BLaER1 (cell line): ENCODE results near the gene SPANXN2.
"Not testable (repeated sequence)": the region's sequence is repeated elsewhere in the genome, so short reads cannot be mapped to it uniquely, and the experiment has no call there.

Source experiments
- H3K27ac ChIP-seq: shearing (Covaris generic); formaldehyde crosslinking; 2 replicates; pipeline ENCODE4 v1.8.1; 2022
- H3K27me3 ChIP-seq: shearing (Covaris generic); formaldehyde crosslinking; 2 replicates; pipeline ENCODE4 v1.8.1; 2022
- H3K36me3 ChIP-seq: shearing (Covaris generic); formaldehyde crosslinking; 2 replicates; pipeline ENCODE4 v1.8.1; 2022
- H3K4me1 ChIP-seq: shearing (Covaris generic); formaldehyde crosslinking; 2 replicates; pipeline ENCODE4 v1.8.1; 2022
- H3K4me2 ChIP-seq: shearing (Covaris generic); formaldehyde crosslinking; 2 replicates; pipeline ENCODE4 v1.8.1; 2022
- H3K4me3 ChIP-seq: shearing (Covaris generic); formaldehyde crosslinking; 2 replicates; pipeline ENCODE4 v1.8.1; 2022
- H3K9ac ChIP-seq: shearing (Covaris generic); formaldehyde crosslinking; 2 replicates; pipeline ENCODE4 v1.8.1; 2022
- H3K9me3 ChIP-seq: shearing (Covaris generic); formaldehyde crosslinking; 2 replicates; pipeline ENCODE4 v1.8.1; 2022
- H4K20me1 ChIP-seq: shearing (Covaris generic); formaldehyde crosslinking; 2 replicates; pipeline ENCODE4 v1.8.1; 2022
- Cebpa-rat ChIP-seq: shearing (Covaris generic); IDR thresholded peaks from 2 replicates; pipeline ENCODE4 v1.8.1; 2022

Gene SPANXN2, protein sequence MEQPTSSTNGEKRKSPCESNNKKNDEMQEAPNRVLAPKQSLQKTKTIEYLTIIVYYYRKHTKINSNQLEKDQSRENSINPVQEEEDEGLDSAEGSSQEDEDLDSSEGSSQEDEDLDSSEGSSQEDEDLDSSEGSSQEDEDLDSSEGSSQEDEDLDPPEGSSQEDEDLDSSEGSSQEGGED

DNA sequence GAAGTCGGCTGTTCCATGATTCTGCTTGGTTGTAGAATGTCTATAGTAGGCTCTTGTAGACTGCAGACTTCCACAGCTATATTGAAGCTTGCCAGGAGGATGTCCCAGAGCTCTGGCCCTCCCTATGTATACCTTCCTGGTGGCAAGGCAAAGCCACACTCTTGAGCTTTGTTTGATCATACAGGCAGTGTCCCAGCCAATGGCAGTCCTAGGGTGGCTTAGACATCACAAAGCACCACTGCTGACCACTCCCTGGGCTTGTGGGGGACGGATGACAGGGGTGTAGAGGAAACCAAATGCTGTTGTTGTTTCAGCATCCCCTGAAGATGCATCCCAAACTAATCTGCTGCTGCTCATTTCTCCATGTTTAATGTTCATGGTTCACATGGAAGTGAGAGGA, at the start of gene SPANXN2:
Gene SPANXN2, minus strand, starts transcription at position 101 of the 400 bp plus-strand sequence. Its CDS starts 84 bp downstream, at position 17.
- not testable (repeated sequence) for H3K4me3 ChIP-seq, H3K4me2 ChIP-seq, H3K36me3 ChIP-seq, H3K27ac ChIP-seq, H4K20me1 ChIP-seq, H3K9ac ChIP-seq, H3K9me3 ChIP-seq, H3K4me1 ChIP-seq
- H3K27me3 ChIP-seq = peaks cover 67% of the 10 kb centered on the region

DNA sequence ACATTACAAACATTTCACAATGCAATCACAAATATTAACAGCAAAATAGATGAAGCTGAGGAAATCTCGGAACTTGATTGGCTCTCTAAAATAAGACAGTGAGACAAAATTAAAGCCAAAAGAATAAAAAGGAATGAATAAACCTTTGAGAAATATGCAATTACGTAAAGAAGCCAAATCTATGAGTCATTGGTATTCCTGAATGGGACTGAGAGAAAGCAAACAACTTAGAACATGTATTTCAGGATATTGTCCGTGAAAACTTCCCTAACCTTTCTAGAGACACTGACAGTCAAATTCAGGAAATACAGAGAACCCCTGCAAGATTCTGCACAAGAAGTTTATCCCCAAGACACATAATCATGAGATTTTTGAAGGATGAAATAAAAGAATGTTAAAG, 48.4 kb upstream of the SPANXN2 start:
- TF ChIP-seq Cebpa-rat = no peak
- H3K27ac ChIP-seq = no peak overlapping the region
- no peak overlapping the region for H3K4me3 ChIP-seq
- H3K36me3 ChIP-seq = no peaks in the 10 kb centered on the region
- no peak overlapping the region for H3K4me2 ChIP-seq
- peaks cover 40% of the 10 kb centered on the region for H3K27me3 ChIP-seq
- no peaks in the 10 kb centered on the region for H4K20me1 ChIP-seq
- H3K9ac ChIP-seq = no peak overlapping the region
- 0 out of 2 replicates have a peak, but pooled peaks cover 8% of the 10 kb centered on the region for H3K9me3 ChIP-seq
- H3K4me1 ChIP-seq = no peaks in the 10 kb centered on the region

DNA sequence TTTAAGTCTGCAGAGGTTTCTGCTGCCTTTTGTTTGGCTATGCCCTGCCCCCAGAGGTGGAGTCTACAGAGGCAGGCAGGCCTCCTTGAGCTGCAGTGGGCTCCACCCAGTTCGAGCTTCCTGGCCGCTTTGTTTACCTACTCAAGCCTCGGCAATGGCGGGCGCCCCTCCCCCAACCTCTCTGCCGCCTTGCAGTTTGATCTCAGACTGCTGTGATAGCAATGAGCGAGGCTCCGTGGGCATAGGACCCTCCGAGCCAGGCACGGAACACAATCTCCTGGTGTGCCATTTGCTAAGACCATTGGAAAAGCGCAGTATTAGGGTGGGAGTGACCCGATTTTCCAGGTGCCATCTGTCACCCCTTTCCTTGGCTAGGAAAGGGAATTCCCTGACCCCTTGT, 47.2 kb upstream of the SPANXN2 start:
- not testable (repeated sequence) for H3K4me1 ChIP-seq, H4K20me1 ChIP-seq, H3K4me3 ChIP-seq, H3K9me3 ChIP-seq, H3K36me3 ChIP-seq, H3K27ac ChIP-seq, H3K4me2 ChIP-seq, H3K9ac ChIP-seq
- peaks cover 30% of the 10 kb centered on the region for H3K27me3 ChIP-seq

DNA sequence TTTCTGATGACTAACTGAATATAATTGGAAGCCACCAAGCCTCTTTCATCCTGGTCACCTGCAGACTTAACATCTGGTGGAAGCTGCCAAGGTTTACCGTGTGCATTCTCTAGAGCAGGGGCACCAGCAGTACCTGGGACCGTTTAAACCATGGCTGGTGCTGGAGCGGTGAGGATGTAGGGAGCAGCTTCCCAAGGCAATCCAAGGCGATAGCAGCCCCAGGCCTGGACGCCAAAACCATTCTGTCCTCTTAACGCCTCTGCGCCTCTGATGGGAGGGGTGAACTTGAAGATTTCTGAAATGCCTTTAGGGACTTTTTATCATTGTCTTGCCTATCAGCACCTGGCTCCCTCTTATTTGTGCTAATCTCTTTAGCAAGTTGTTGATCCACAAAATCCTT, 37.3 kb upstream of the SPANXN2 start:
- TF ChIP-seq Cebpa-rat = no peak
- no peak overlapping the region for H3K4me2 ChIP-seq
- H4K20me1 ChIP-seq = no peaks in the 10 kb centered on the region
- H3K27me3 ChIP-seq = peaks cover 44% of the 10 kb centered on the region
- no peaks in the 10 kb centered on the region for H3K4me1 ChIP-seq
- no peak overlapping the region for H3K9ac ChIP-seq
- peaks cover 5% of the 10 kb centered on the region; the same call in 1 of the 2 replicates for H3K9me3 ChIP-seq
- no peak overlapping the region for H3K27ac ChIP-seq
- no peak overlapping the region for H3K4me3 ChIP-seq
- H3K36me3 ChIP-seq = no peaks in the 10 kb centered on the region

DNA sequence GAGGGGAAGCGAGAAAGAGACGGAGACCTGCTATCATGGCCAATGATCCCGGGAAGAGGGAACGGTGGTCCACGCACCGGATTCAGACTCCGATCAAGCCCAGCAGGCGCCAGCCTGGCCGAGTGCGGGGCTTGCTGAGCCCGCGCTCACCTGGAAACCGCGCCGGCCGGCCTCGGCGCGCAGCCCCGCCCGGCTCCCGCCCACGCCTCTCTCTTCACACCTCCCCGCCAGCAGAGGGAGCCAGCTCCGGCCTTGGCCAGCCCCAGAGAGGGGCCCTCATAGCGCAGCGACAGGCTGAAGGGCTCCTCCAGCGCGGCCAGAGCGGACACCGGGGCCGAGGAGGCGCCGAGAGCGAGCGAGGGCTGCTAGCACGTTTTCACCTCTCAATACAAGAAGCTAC, 36.8 kb upstream of the SPANXN2 start:
- no peak for TF ChIP-seq Cebpa-rat
- H3K4me3 ChIP-seq = no peak overlapping the region

GRCh38 chrX:143754183-143754582, 33.6 kb upstream of the SPANXN2 start:
- Histone ChIP-seq H3K27me3 (peaks cover 41% of the 10 kb centered on the region), H4K20me1 (no peaks in the 10 kb centered on the region), H3K4me2 (no peak overlapping the region), H3K9ac (no peak overlapping the region), H3K9me3 (peaks cover 5% of the 10 kb centered on the region; the same call in 1 of the 2 replicates), H3K27ac (no peak overlapping the region), H3K4me3 (no peak overlapping the region), H3K36me3 (no peaks in the 10 kb centered on the region), H3K4me1 (no peaks in the 10 kb centered on the region)
- TF ChIP-seq Cebpa-rat = no peak

More for the DNA sequence above, 36.8 kb upstream of the SPANXN2 start:
- H3K27ac ChIP-seq = no peak overlapping the region
- H3K4me1 ChIP-seq = no peaks in the 10 kb centered on the region
- H3K36me3 ChIP-seq = no peaks in the 10 kb centered on the region
- H3K27me3 ChIP-seq = peaks cover 47% of the 10 kb centered on the region
- H3K9ac ChIP-seq = no peak overlapping the region
- no peaks in the 10 kb centered on the region for H4K20me1 ChIP-seq
- no peak overlapping the region for H3K4me2 ChIP-seq
- peaks cover 5% of the 10 kb centered on the region; the same call in 1 of the 2 replicates for H3K9me3 ChIP-seq

DNA sequence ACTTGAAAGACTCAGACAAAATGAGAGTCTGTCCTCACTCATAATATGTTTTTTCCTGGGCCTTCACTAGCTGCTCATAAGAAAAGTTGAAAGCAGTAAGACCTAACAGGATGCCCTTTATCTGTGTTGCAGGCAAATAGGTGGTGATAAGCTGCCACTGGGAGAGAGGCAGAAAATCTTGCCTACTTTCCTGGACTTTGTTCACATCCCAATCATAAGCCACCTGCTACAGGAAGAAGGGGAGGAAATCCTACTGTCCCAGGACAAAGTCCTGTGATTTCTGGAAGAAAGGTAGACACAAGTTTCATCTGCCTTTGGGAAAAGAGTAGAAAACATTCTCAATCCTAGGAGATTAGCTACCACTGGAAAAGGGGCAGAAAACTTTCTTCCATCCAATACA, 13.3 kb upstream of the SPANXN2 start:
- H3K4me1 ChIP-seq = no peaks in the 10 kb centered on the region
- no peaks in the 10 kb centered on the region for H3K36me3 ChIP-seq
- no peaks in the 10 kb centered on the region for H4K20me1 ChIP-seq
- no peak overlapping the region for H3K9ac ChIP-seq
- TF ChIP-seq Cebpa-rat = no peak
- no peak overlapping the region for H3K27ac ChIP-seq
- no peak overlapping the region for H3K4me3 ChIP-seq
- H3K27me3 ChIP-seq = peaks cover 75% of the 10 kb centered on the region
- H3K4me2 ChIP-seq = no peak overlapping the region
- H3K9me3 ChIP-seq = no peaks in the 10 kb centered on the region

DNA sequence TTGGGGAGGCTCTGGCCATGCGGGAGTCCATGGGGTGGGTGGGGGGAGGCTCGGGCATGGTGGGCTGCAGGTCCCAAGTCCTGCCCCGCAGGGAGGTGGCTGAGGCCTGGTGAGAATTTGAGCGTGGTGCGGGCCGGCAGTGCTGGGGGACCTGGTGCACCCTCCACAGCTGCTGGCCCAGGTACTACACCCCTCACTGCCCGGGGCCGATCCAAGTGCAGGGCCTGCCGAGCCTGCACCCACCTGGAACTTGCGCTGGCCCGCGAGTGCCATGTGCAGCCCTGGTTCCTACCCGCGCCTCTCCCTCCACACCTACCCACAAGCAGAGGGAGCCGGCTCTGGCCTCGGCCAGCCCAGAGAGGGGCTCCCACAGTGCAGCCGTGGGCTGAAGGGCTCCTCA, 5.7 kb upstream of the SPANXN2 start:
- H3K4me3 ChIP-seq = no peak overlapping the region
- no peak overlapping the region for H3K4me2 ChIP-seq
- peaks cover 59% of the 10 kb centered on the region for H3K27me3 ChIP-seq
- no peak overlapping the region for H3K27ac ChIP-seq
- no peak for TF ChIP-seq Cebpa-rat
- peaks cover 19% of the 10 kb centered on the region for H3K9me3 ChIP-seq
- H3K36me3 ChIP-seq = no peaks in the 10 kb centered on the region
- H3K4me1 ChIP-seq = no peaks in the 10 kb centered on the region
- H4K20me1 ChIP-seq = no peaks in the 10 kb centered on the region
- H3K9ac ChIP-seq = no peak overlapping the region

- Histone ChIP-seq H3K4me2 (no peak overlapping the region), H3K4me1 (no peaks in the 10 kb centered on the region), H4K20me1 (no peaks in the 10 kb centered on the region), H3K4me3 (no peak overlapping the region), H3K27me3 (peaks cover 53% of the 10 kb centered on the region), H3K9me3 (peaks cover 32% of the 10 kb centered on the region), H3K9ac (no peak overlapping the region), H3K36me3 (no peaks in the 10 kb centered on the region), H3K27ac (no peak overlapping the region)
- TF ChIP-seq Cebpa-rat = no peak
These were observed 19.1 kb downstream of the SPANXN2 start for GRCh38 chrX:143701460-143701859.

DNA sequence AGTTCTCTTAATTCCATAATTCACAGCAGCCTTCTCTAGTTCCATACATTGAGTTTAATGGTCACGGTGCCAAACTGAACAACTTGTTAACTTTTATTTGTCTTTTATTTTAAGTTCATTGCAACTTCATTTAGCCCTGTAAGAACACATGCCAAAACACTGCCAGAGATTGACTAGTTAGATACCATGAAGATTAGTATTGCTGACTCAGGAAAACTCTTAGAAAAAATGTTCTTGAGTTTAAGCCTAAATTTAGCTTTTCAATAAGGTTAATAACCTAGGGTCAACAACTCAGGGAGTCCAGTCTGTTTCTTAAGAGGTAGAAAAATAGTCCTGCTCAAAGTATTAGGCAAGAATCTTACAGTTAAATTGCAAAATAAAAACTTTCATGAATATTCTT, 25.7 kb downstream of the SPANXN2 start:
- no peaks in the 10 kb centered on the region for H3K4me1 ChIP-seq
- no peak for TF ChIP-seq Cebpa-rat
- H3K4me3 ChIP-seq = no peak overlapping the region
- no peak overlapping the region for H3K27ac ChIP-seq
- no peaks in the 10 kb centered on the region for H4K20me1 ChIP-seq
- H3K4me2 ChIP-seq = no peak overlapping the region
- H3K9me3 ChIP-seq = no peaks in the 10 kb centered on the region
- H3K9ac ChIP-seq = no peak overlapping the region
- H3K27me3 ChIP-seq = peaks cover 67% of the 10 kb centered on the region
- no peaks in the 10 kb centered on the region for H3K36me3 ChIP-seq

DNA sequence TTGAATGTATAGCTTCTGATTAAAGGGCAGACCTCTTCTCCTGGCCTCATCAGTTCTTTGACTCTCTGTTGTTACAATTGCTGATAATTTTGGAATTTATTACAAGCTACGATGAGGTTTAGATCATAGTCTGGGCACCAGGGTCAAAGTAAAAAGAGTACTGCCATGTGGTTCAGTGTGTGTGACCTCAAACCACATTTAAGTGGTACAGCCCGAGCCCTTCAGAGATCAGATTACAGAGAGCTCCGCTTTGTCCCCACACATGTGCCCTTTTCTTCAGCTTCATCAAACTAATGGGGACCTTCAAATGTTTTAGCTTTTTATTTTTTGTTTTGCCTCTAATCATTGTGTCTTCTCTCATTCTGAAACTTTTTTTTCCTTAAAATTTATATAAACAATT, 37.1 kb downstream of the SPANXN2 start:
- no peaks in the 10 kb centered on the region for H3K36me3 ChIP-seq
- TF ChIP-seq Cebpa-rat = no peak
- H3K27me3 ChIP-seq = peaks cover 79% of the 10 kb centered on the region
- H3K4me3 ChIP-seq = no peak overlapping the region
- H3K4me2 ChIP-seq = no peak overlapping the region
- H4K20me1 ChIP-seq = no peaks in the 10 kb centered on the region
- H3K9me3 ChIP-seq = no peaks in the 10 kb centered on the region
- no peaks in the 10 kb centered on the region for H3K4me1 ChIP-seq
- no peak overlapping the region for H3K9ac ChIP-seq
- no peak overlapping the region for H3K27ac ChIP-seq
